ENCODE data around the gene SIRPB2. TPM values are rescaled to one million over a fixed set of nuclear protein-coding genes. Genes with fewer than 3 reads are reported as not detected.

SIRPB2 gene
- polyA plus RNA-seq, 1 experiment: not detected

DNA sequence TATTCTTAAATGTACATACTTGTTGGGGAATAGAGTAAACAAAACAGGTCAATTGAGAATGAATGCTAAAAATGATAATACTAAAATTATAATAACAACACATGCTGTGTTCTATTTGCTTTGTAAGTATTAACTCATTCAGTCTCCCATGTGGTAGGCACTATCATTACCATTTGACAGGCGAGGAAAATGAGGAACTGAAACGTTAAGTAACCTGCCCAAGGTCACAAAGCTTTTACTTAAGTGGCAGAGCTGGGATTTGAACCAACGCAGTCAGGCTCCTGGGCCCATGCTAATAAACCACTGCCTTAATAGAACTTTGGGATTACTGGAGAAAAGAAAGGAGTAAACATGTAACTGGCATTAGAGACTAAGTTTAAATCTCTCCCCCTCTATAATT is 28.4 kb downstream of the SIRPB2 start:
- Histone ChIP-seq H3K27ac (ENCODE audit: low read depth, low read length) (no peak overlapping the region), H3K9me3 (ENCODE audit: control insufficient read depth, insufficient read depth, low read length) (no peaks in the 10 kb centered on the region; the same call in 1 of the 2 replicates), H3K27me3 (ENCODE audit: control insufficient read depth, insufficient read depth, low read length) (peaks cover 3% of the 10 kb centered on the region), H3K4me3 (ENCODE audit: low read depth, low read length) (no peak overlapping the region)
- POLR2A ChIA-PET: no interaction called here
- CTCF ChIA-PET: no interaction called here
- TF ChIP-seq, protein P1, sequence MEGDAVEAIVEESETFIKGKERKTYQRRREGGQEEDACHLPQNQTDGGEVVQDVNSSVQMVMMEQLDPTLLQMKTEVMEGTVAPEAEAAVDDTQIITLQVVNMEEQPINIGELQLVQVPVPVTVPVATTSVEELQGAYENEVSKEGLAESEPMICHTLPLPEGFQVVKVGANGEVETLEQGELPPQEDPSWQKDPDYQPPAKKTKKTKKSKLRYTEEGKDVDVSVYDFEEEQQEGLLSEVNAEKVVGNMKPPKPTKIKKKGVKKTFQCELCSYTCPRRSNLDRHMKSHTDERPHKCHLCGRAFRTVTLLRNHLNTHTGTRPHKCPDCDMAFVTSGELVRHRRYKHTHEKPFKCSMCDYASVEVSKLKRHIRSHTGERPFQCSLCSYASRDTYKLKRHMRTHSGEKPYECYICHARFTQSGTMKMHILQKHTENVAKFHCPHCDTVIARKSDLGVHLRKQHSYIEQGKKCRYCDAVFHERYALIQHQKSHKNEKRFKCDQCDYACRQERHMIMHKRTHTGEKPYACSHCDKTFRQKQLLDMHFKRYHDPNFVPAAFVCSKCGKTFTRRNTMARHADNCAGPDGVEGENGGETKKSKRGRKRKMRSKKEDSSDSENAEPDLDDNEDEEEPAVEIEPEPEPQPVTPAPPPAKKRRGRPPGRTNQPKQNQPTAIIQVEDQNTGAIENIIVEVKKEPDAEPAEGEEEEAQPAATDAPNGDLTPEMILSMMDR (IDR thresholded peaks at IDR 0.05; ENCODE audit: low read depth, low read length): no peak
- DNase-seq (ENCODE audit: low read depth, low spot score): no peak

GRCh38 chr20:1462001-1462400 is 29.2 kb downstream of the SIRPB2 start:
- POLR2A ChIA-PET: no interaction called here

DNA sequence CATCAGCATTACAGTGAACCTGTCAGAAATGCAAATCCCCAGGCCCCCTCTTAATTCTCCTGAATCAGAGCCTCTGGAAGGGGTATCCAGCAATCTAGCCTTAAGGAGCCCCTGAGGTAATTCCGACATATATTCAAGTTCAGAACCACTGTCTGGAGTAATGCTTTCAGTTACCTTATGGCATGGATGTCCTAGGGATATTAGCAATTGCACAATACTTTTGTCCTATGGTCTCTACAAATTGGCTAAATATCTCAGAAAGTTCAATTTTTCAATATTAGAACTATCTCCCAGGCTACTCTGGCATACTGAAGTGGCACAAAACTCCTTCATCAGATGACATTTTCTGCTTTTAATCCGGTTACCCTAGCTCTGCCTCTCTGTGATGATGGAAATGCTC is 30.9 kb downstream of the SIRPB2 start:
- no peaks in the 10 kb centered on the region for H3K27me3 ChIP-seq (ENCODE audit: control insufficient read depth, insufficient read depth, low read length)
- DNase-seq (ENCODE audit: low read depth, low spot score): no peak
- no peak overlapping the region for H3K4me3 ChIP-seq (ENCODE audit: low read depth, low read length)
- ChIA-PET CTCF (interaction anchor here (1.3 kb wide), 1 partner anchor 146 kb away, joined by 5 read pairs; no protein-coding TSS in a partner anchor), POLR2A (no interaction called here)
- TF ChIP-seq, protein P1 (IDR thresholded peaks at IDR 0.05; ENCODE audit: low read depth, low read length): no peak
- no peak overlapping the region for H3K27ac ChIP-seq (ENCODE audit: low read depth, low read length)
- H3K9me3 ChIP-seq (ENCODE audit: control insufficient read depth, insufficient read depth, low read length): no peaks in the 10 kb centered on the region

More at GRCh38 chr20:1462001-1462400, 29.2 kb downstream of the SIRPB2 start:
- no peak overlapping the region for H3K4me3 ChIP-seq (ENCODE audit: low read depth, low read length)
- no peak for DNase-seq (ENCODE audit: low read depth, low spot score)
- TF ChIP-seq, protein P1 (IDR thresholded peaks at IDR 0.05; ENCODE audit: low read depth, low read length): no peak
- H3K27me3 ChIP-seq (ENCODE audit: control insufficient read depth, insufficient read depth, low read length): no peaks in the 10 kb centered on the region
- H3K27ac ChIP-seq (ENCODE audit: low read depth, low read length): no peak overlapping the region
- CTCF ChIA-PET: interaction anchor here (1.6 kb wide), 1 partner anchor 24 kb away, joined by 4 read pairs; no protein-coding TSS in a partner anchor
- no peaks in the 10 kb centered on the region; the same call in 1 of the 2 replicates for H3K9me3 ChIP-seq (ENCODE audit: control insufficient read depth, insufficient read depth, low read length)

DNA sequence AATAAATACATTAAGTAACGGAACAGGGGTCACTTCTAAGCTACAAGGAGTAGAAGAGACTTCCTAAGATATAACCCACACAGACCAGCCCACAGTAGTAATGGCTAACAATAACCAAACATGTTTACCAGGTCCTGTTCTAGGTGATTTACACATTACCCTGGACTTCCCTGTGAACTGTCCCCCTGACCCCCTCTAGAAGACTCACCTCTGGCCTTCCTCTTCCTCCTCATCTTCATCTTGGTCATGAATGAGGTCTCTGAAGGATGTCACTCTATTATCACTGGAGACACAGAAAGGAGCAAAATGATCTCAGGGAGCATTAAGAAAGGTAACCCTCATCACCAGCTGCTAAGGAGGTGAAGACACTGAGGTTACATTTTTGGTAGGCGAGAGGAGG is 33.2 kb downstream of the SIRPB2 start:
- DNase-seq (ENCODE audit: low read depth, low spot score): no peak
- Histone ChIP-seq H3K4me3 (ENCODE audit: low read depth, low read length) (no peak overlapping the region), H3K9me3 (ENCODE audit: control insufficient read depth, insufficient read depth, low read length) (no peaks in the 10 kb centered on the region), H3K27me3 (ENCODE audit: control insufficient read depth, insufficient read depth, low read length) (no peaks in the 10 kb centered on the region), H3K27ac (ENCODE audit: low read depth, low read length) (no peak overlapping the region)
- POLR2A ChIA-PET: no interaction called here
- CTCF ChIA-PET: interaction anchor here (0.8 to 2.8 kb wide), 3 partner anchors 19 to 145 kb away, joined by 3 to 9 read pairs (median 4); no protein-coding TSS in a partner anchor
- TF ChIP-seq, protein P1 (IDR thresholded peaks at IDR 0.05; ENCODE audit: low read depth, low read length): no peak

DNA sequence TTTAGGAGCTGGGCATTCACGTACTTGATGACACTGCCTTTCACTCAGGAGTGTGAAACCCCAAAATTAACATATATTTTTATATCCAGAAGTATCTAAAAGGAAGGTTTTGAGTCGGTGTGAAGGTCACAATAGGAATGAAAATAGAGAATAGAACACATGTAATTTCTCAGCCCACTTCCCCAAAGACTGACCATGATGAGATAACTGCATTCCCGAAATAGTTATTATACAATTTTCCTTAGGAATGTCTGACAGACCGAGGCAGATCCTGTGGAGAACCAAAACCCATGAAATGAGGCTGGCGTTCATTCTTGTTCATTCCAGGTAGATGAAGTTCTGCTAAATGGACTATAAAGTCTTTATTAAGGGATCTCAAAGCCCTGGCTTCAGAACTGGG is 34.9 kb downstream of the SIRPB2 start:
- DNase-seq (ENCODE audit: low read depth, low spot score): no peak
- CTCF ChIA-PET: interaction anchor here (1.3 to 3.2 kb wide), 3 partner anchors 9 to 18 kb away, joined by 3 to 10 read pairs (median 8); no protein-coding TSS in a partner anchor
- no peak overlapping the region for H3K27ac ChIP-seq (ENCODE audit: low read depth, low read length)
- no peak overlapping the region for H3K4me3 ChIP-seq (ENCODE audit: low read depth, low read length)
- POLR2A ChIA-PET: no interaction called here
- H3K27me3 ChIP-seq (ENCODE audit: control insufficient read depth, insufficient read depth, low read length): no peaks in the 10 kb centered on the region
- TF ChIP-seq, protein P1 (IDR thresholded peaks at IDR 0.05; ENCODE audit: low read depth, low read length): no peak
- H3K9me3 ChIP-seq (ENCODE audit: control insufficient read depth, insufficient read depth, low read length): peaks cover 10% of the 10 kb centered on the region
